Measurements from ENCODE around the gene SLC7A8.
A peak's percentile ranks its signal among the peaks of the same experiment; 100 is the strongest.

The SLC7A8 gene

GRCh38 chr14:23104591-23105347 is 78.7 kb downstream of the SLC7A8 start, which contains the start of gene CIROP:
Gene CIROP (minus strand): TSS chr14:23104989. CDS start chr14:23104920, 69 bp downstream.
- Histone ChIP-seq H3K27ac (ENCODE audit: extremely low read depth, low read depth, low read length) (no peak within 1 kb of the TSS), H3K9me3 (ENCODE audit: control insufficient read depth, insufficient read depth, low read depth, low read length) (no peaks in the 10 kb centered on the region), H3K4me1 (ENCODE audit: control insufficient read depth, insufficient read depth, low read length) (peaks cover 4% of the 10 kb centered on the region), H3K4me3 (ENCODE audit: low read depth, low read length) (no peak within 1 kb of the TSS), H3K36me3 (ENCODE audit: control insufficient read depth in 2 of 2, insufficient read depth in 1 of 2, low read length in 2 of 2) (no peaks in the 10 kb centered on the region)
- CTCF ChIA-PET, result interaction anchor here (0.6 to 0.7 kb wide), 3 partner anchors 8 to 83 kb away, joined by 3 read pairs; no protein-coding TSS in a partner anchor
- POLR2A ChIA-PET, result interaction anchor here (1.9 kb wide), 1 partner anchor 10 kb away, joined by 8 read pairs; the partner anchor contains the start of genes ACIN1 and C14orf119
- no peak for TF ChIP-seq ZNF148 (tag by site-specific recombination; IDR thresholded peaks at IDR 0.05; ENCODE audit: borderline replicate concordance)
- TF ChIP-seq FEZF1 (tag by site-specific recombination; IDR thresholded peaks at IDR 0.05), result no peak
- TF ChIP-seq ZEB2 (tag by site-specific recombination; IDR thresholded peaks at IDR 0.05), result 0 out of 2 replicates have a peak, but pooled peaks have one; percentile 19
- TF ChIP-seq ZNF585B (tag by site-specific recombination; IDR thresholded peaks at IDR 0.05), result no peak
- no peak for TF ChIP-seq MEIS1 (CRISPR knock-in tag; IDR thresholded peaks at IDR 0.05; ENCODE audit: borderline replicate concordance)
- TF ChIP-seq ZNF26 (tag by site-specific recombination; IDR thresholded peaks at IDR 0.05), result no peak
- no peak for TF ChIP-seq ZNF175 (tag by site-specific recombination; IDR thresholded peaks at IDR 0.05)
- TF ChIP-seq ZNF211 (tag by site-specific recombination; IDR thresholded peaks at IDR 0.05; ENCODE audit: low read depth), result no peak
- TF ChIP-seq IKZF3 (tag by site-specific recombination; IDR thresholded peaks at IDR 0.05), result peak; percentile 64
- no peak for TF ChIP-seq ZBTB20 (tag by site-specific recombination; IDR thresholded peaks at IDR 0.05)
- TF ChIP-seq ZNF114 (tag by site-specific recombination; IDR thresholded peaks at IDR 0.05), result no peak
- TF ChIP-seq, protein P1, sequence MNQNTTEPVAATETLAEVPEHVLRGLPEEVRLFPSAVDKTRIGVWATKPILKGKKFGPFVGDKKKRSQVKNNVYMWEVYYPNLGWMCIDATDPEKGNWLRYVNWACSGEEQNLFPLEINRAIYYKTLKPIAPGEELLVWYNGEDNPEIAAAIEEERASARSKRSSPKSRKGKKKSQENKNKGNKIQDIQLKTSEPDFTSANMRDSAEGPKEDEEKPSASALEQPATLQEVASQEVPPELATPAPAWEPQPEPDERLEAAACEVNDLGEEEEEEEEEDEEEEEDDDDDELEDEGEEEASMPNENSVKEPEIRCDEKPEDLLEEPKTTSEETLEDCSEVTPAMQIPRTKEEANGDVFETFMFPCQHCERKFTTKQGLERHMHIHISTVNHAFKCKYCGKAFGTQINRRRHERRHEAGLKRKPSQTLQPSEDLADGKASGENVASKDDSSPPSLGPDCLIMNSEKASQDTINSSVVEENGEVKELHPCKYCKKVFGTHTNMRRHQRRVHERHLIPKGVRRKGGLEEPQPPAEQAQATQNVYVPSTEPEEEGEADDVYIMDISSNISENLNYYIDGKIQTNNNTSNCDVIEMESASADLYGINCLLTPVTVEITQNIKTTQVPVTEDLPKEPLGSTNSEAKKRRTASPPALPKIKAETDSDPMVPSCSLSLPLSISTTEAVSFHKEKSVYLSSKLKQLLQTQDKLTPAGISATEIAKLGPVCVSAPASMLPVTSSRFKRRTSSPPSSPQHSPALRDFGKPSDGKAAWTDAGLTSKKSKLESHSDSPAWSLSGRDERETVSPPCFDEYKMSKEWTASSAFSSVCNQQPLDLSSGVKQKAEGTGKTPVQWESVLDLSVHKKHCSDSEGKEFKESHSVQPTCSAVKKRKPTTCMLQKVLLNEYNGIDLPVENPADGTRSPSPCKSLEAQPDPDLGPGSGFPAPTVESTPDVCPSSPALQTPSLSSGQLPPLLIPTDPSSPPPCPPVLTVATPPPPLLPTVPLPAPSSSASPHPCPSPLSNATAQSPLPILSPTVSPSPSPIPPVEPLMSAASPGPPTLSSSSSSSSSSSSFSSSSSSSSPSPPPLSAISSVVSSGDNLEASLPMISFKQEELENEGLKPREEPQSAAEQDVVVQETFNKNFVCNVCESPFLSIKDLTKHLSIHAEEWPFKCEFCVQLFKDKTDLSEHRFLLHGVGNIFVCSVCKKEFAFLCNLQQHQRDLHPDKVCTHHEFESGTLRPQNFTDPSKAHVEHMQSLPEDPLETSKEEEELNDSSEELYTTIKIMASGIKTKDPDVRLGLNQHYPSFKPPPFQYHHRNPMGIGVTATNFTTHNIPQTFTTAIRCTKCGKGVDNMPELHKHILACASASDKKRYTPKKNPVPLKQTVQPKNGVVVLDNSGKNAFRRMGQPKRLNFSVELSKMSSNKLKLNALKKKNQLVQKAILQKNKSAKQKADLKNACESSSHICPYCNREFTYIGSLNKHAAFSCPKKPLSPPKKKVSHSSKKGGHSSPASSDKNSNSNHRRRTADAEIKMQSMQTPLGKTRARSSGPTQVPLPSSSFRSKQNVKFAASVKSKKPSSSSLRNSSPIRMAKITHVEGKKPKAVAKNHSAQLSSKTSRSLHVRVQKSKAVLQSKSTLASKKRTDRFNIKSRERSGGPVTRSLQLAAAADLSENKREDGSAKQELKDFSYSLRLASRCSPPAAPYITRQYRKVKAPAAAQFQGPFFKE (tag by site-specific recombination; IDR thresholded peaks at IDR 0.05; ENCODE audit: borderline replicate concordance), result no peak
- TF ChIP-seq ZNF292 (tag by site-specific recombination; IDR thresholded peaks at IDR 0.05; ENCODE audit: borderline replicate concordance, low read depth), result no peak
- no peak for TF ChIP-seq ZNF629 (tag by site-specific recombination; IDR thresholded peaks at IDR 0.05)
- TF ChIP-seq ZBTB49 (tag by site-specific recombination; IDR thresholded peaks at IDR 0.05; ENCODE audit: low read depth), result no peak
- no peak for TF ChIP-seq EGR2 (tag by site-specific recombination; IDR thresholded peaks at IDR 0.05; ENCODE audit: low read depth)
- no peak for TF ChIP-seq ZNF19 (tag by site-specific recombination; IDR thresholded peaks at IDR 0.05; ENCODE audit: low read depth)
- no peak for TF ChIP-seq YY2 (tag by site-specific recombination; IDR thresholded peaks at IDR 0.05)
- TF ChIP-seq ZNF514 (tag by site-specific recombination; IDR thresholded peaks at IDR 0.05), result no peak
- no peak; the same call in 1 of the 2 replicates for TF ChIP-seq ZNF561 (tag by site-specific recombination; IDR thresholded peaks at IDR 0.05; ENCODE audit: borderline replicate concordance)
- no peak for TF ChIP-seq ZNF426 (tag by site-specific recombination; IDR thresholded peaks at IDR 0.05)
- TF ChIP-seq PBX3 (CRISPR knock-in tag; IDR thresholded peaks at IDR 0.05), result no peak
- TF ChIP-seq ZNF791 (tag by site-specific recombination; IDR thresholded peaks at IDR 0.05), result no peak
- no peak for TF ChIP-seq ZNF391 (tag by site-specific recombination; IDR thresholded peaks at IDR 0.05; ENCODE audit: borderline replicate concordance, low read depth)
